ENCODE results near the gene MAGI2. TPM values are rescaled to one million over a fixed set of nuclear protein-coding genes. Genes with fewer than 3 reads are reported as not detected.

Gene MAGI2
- total RNA-seq, 1 experiment from 2014 or later = 14.3 TPM

GRCh38 chr7:78492146-78492545 is 961.3 kb downstream of the MAGI2 start:
- Histone ChIP-seq H2AFZ (ENCODE audit: low read length) (no peak overlapping the region), H3T11ph (ENCODE audit: low read length) (no peak overlapping the region), H3K18ac (ENCODE audit: insufficient read length, low read depth, low read length) (no peak overlapping the region), H3K23ac (ENCODE audit: insufficient read length, low read depth, low read length) (no peak overlapping the region), H2BK120ac (ENCODE audit: low read depth, low read length, poor library complexity, severe bottlenecking) (no peak overlapping the region), H3K4ac (ENCODE audit: low read depth, low read length) (no peak overlapping the region), H3K14ac (ENCODE audit: insufficient read depth, low read length) (no peak overlapping the region), H3K79me1 (ENCODE audit: insufficient read depth, low read depth, low read length, poor library complexity, severe bottlenecking) (no peaks in the 10 kb centered on the region), H4K20me1 (ENCODE audit: control insufficient read depth, insufficient read depth, insufficient read length) (no peaks in the 10 kb centered on the region), H3K4me1 (ENCODE audit: insufficient read depth, low read length) (no peaks in the 10 kb centered on the region; the same call in 1 of the 2 replicates), H2AK5ac (ENCODE audit: insufficient read length, low read length) (no peak overlapping the region), H4K8ac (replicated peaks; ENCODE audit: insufficient read length, low read depth, low read length) (no peak overlapping the region), H4K91ac (ENCODE audit: insufficient read length, low read depth, low read length) (no peak overlapping the region), H2BK5ac (ENCODE audit: insufficient read length, low read length) (no peak overlapping the region), H2BK12ac (ENCODE audit: insufficient read length, low read depth, low read length) (no peak overlapping the region), H3K23me2 (ENCODE audit: insufficient read length, low read depth, low read length, poor library complexity, severe bottlenecking) (no peaks in the 10 kb centered on the region), H4K5ac (ENCODE audit: insufficient read length, low read depth, low read length) (no peak overlapping the region), H2BK15ac (ENCODE audit: low read depth, low read length) (no peak overlapping the region), H3K27me3 (ENCODE audit: insufficient read depth, low read length) (no peaks in the 10 kb centered on the region), H3K56ac (ENCODE audit: insufficient read length, low read depth, low read length) (no peak overlapping the region), H3K79me2 (ENCODE audit: insufficient read depth, low read length) (no peaks in the 10 kb centered on the region), H2BK20ac (ENCODE audit: low read depth, low read length, poor library complexity, severe bottlenecking) (no peak overlapping the region), H3K27ac (ENCODE audit: insufficient read length, low read depth, low read length) (no peak overlapping the region), H3K4me2 (ENCODE audit: insufficient read depth, insufficient read length, low read length) (no peak overlapping the region), H3K9ac (ENCODE audit: extremely low read depth, insufficient read length, low read length) (no peak overlapping the region), H3K9me3 (ENCODE audit: control insufficient read depth, low read depth, low read length) (no peaks in the 10 kb centered on the region)
- TF ChIP-seq CTCF (conservative IDR thresholded peaks at IDR 0.05) = no peak
- no CpG with 5 or more reads among the region's 1 CpG for WGBS (ENCODE audit: extremely low coverage, insufficient read length, low lambda C conversion rate)
- DNase-seq = no peak
- no peak overlapping the region for H3K4me3 Mint-ChIP-seq
- H3K27me3 Mint-ChIP-seq (ENCODE audit: low read depth) = no peaks in the 10 kb centered on the region
- no peak overlapping the region; a peak in 1 of 7 replicates for H3K27ac Mint-ChIP-seq
- peaks cover 41 to 48% of the 10 kb centered on the region in 2 experiments for H3K4me1 Mint-ChIP-seq
- peaks cover 0 to under 1% (median 0%) of the 10 kb centered on the region in 3 experiments; a peak in 3 of 7 replicates for H3K36me3 Mint-ChIP-seq (ENCODE audit: insufficient read depth in 1 of 3, low read depth in 3 of 3)
- H3K9me3 Mint-ChIP-seq = no peaks in the 10 kb centered on the region
